ENCODE results near the gene XPO1. TPM values are rescaled to one million over a fixed set of nuclear protein-coding genes. Genes with fewer than 3 reads are reported as not detected.

XPO1 gene
- total RNA-seq, 1 donor = 160 TPM

DNA sequence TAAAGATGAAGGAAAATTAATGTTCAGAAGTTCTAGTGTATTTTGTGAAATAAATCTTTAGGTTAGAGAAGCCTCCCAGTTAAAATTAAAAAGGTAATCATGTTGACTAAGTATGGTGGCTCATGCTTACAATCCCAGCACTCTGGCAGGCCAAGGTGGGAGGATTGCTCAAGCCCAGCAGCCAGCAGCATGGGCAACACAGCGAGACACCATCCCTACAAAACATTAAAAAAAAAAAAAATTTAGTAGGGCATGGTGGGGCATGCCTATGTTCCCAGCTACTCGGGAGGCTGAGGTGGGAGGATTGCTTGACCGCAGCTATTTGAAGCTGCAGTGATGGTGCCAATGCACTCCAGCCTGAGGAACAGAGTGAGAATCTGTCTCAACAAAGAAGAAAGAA is 17.9 kb downstream of the XPO1 start:
- Histone ChIP-seq H3K9me3 (ENCODE audit: low read depth, low read length) (no peaks in the 10 kb centered on the region), H3K4me1 (ENCODE audit: insufficient read depth, low read length) (peaks cover 2% of the 10 kb centered on the region), H3K4me3 (ENCODE audit: insufficient read depth, low read length) (no peak overlapping the region), H3K27ac (ENCODE audit: low read depth, low read length) (no peak overlapping the region), H2AFZ (ENCODE audit: low read length) (no peak overlapping the region), H3K4me2 (ENCODE audit: insufficient read depth, low read length) (no peak overlapping the region), H3K27me3 (ENCODE audit: insufficient read depth, low read length) (no peaks in the 10 kb centered on the region), H3K79me2 (ENCODE audit: insufficient read depth, low read length) (peaks cover 97% of the 10 kb centered on the region), H3K36me3 (ENCODE audit: insufficient read depth, low read length) (peaks cover 54% of the 10 kb centered on the region), H4K20me1 (ENCODE audit: insufficient read depth, low read length) (peaks cover 6% of the 10 kb centered on the region)
- TF ChIP-seq, protein P1, sequence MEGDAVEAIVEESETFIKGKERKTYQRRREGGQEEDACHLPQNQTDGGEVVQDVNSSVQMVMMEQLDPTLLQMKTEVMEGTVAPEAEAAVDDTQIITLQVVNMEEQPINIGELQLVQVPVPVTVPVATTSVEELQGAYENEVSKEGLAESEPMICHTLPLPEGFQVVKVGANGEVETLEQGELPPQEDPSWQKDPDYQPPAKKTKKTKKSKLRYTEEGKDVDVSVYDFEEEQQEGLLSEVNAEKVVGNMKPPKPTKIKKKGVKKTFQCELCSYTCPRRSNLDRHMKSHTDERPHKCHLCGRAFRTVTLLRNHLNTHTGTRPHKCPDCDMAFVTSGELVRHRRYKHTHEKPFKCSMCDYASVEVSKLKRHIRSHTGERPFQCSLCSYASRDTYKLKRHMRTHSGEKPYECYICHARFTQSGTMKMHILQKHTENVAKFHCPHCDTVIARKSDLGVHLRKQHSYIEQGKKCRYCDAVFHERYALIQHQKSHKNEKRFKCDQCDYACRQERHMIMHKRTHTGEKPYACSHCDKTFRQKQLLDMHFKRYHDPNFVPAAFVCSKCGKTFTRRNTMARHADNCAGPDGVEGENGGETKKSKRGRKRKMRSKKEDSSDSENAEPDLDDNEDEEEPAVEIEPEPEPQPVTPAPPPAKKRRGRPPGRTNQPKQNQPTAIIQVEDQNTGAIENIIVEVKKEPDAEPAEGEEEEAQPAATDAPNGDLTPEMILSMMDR (IDR thresholded peaks at IDR 0.05; ENCODE audit: extremely low read depth, low read depth, low read length) = no peak
- DNase-seq (ENCODE audit: insufficient read length, low spot score, missing footprints) = no peak

DNA sequence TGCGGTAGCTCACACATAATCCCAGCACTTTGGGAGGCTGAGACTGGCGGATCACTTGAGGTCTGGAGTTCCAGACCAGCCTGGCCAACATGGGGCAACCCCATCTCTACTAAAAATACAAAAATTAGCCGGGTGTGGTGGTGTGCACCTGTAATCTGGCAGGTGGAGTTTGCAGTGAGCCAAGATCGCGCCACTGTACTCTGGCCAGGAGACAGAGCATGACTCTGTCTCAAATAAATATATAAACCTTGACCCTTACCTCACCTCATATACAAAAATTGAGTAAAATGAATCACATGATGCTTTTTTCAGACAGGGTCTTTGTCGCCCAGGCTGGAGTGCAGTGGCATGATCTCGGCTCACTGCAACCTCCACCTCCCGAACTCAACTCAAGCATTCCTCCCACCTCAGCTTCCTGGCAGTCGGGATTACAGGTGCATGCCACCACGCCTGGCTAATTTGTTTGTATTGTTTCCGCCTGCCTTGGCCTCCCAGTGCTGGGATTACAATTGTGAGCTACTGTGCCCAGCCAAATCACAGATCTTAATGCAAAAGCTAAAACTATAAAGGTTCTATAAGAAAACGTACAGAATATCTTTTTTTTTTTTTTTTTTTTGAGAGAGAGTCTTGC is 25.3 kb downstream of the XPO1 start:
- H3K9me3 ChIP-seq (ENCODE audit: low read depth, low read length) = no peaks in the 10 kb centered on the region
- peaks cover 99% of the 10 kb centered on the region for H3K79me2 ChIP-seq (ENCODE audit: insufficient read depth, low read length)
- no peak for DNase-seq (ENCODE audit: insufficient read length, low spot score, missing footprints)
- peaks cover 73% of the 10 kb centered on the region for H3K36me3 ChIP-seq (ENCODE audit: insufficient read depth, low read length)
- H2AFZ ChIP-seq (ENCODE audit: low read length) = no peak overlapping the region
- no peaks in the 10 kb centered on the region for H3K27me3 ChIP-seq (ENCODE audit: insufficient read depth, low read length)
- H3K4me1 ChIP-seq (ENCODE audit: insufficient read depth, low read length) = no peaks in the 10 kb centered on the region
- peaks cover 25% of the 10 kb centered on the region for H4K20me1 ChIP-seq (ENCODE audit: insufficient read depth, low read length)
- H3K4me3 ChIP-seq (ENCODE audit: insufficient read depth, low read length) = no peak overlapping the region
- TF ChIP-seq, protein P1 (IDR thresholded peaks at IDR 0.05; ENCODE audit: extremely low read depth, low read depth, low read length) = no peak
- H3K27ac ChIP-seq (ENCODE audit: low read depth, low read length) = no peak overlapping the region
- H3K4me2 ChIP-seq (ENCODE audit: insufficient read depth, low read length) = no peak overlapping the region

DNA sequence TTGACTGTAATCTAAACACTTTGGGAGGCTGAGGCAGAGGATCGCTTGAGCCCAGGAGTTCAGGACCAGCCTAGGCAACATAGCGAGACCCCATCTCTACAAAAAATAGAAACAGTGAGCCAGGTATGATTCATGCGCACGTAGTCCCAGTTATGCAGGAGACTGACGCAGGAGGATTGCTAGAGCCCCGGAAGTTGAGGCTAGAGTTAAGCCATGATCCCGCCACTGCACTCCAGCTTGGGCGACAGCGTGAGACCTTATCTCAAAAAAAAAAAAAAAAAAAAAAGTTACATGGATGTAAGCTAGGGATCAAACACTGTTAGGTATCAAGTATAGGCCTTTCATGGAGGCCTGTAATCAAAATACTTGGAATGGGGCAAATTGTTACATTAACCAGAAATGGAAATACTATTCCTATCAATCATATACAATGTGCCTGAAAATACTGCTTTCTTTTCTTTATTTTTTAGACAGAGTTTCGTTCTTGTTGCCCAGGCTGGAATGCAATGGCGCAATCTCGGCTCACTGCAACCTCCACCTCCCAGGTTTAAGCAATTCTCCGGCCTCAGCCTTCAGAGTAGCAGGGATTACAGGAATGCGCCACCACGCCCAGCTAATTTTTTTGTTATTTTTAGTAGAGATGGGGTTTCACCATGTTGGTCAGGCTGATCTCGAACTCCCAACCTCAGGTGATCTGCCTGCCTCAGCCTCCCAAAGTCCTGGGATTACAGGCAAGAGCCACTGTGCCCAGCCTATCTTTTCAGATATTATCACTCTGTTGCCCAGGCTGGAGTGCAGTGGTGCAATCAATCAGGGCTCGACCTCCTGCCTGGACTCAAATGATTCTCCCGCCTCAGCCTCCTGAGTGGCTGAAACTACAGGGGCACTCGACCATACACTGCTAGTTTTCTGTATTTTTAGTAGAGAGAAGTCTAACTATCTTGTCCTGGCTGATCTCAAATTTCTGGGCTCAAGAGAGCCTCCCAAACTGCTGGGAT is 27.2 kb downstream of the XPO1 start:
- no peaks in the 10 kb centered on the region for H3K4me1 ChIP-seq (ENCODE audit: insufficient read depth, low read length)
- no peak for DNase-seq (ENCODE audit: insufficient read length, low spot score, missing footprints)
- peaks cover 69% of the 10 kb centered on the region for H3K36me3 ChIP-seq (ENCODE audit: insufficient read depth, low read length)
- H3K27me3 ChIP-seq (ENCODE audit: insufficient read depth, low read length) = no peaks in the 10 kb centered on the region
- no peaks in the 10 kb centered on the region for H3K9me3 ChIP-seq (ENCODE audit: low read depth, low read length)
- no peak overlapping the region for H2AFZ ChIP-seq (ENCODE audit: low read length)
- H3K4me3 ChIP-seq (ENCODE audit: insufficient read depth, low read length) = no peak overlapping the region
- H4K20me1 ChIP-seq (ENCODE audit: insufficient read depth, low read length) = peaks cover 27% of the 10 kb centered on the region
- H3K79me2 ChIP-seq (ENCODE audit: insufficient read depth, low read length) = peaks cover 99% of the 10 kb centered on the region
- peak overlapping the region; percentile 7 for H3K27ac ChIP-seq (ENCODE audit: low read depth, low read length)
- TF ChIP-seq, protein P1 (IDR thresholded peaks at IDR 0.05; ENCODE audit: extremely low read depth, low read depth, low read length) = no peak
- no peak overlapping the region for H3K4me2 ChIP-seq (ENCODE audit: insufficient read depth, low read length)

DNA sequence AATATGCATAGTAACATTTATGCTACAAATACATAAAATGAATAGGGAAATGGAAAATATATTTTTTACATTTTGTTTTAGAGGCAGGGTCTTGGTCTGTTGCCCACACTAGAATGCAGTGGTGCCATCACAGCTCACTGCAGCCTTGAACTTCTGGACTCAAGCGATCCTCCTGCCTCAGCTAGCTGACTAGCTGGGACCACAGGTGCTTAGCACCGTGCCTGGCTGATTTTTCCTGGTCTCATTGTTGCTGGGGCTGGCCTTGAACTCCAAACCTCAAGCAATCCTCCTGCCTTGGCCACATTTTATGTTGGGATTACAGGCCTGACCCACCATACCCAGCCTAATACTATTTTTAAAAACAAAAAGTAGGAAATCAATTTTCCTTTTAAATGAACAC is 33.2 kb downstream of the XPO1 start:
- Histone ChIP-seq H3K27me3 (ENCODE audit: insufficient read depth, low read length) (no peaks in the 10 kb centered on the region), H3K27ac (ENCODE audit: low read depth, low read length) (no peak overlapping the region), H3K9me3 (ENCODE audit: low read depth, low read length) (no peaks in the 10 kb centered on the region), H3K4me1 (ENCODE audit: insufficient read depth, low read length) (no peaks in the 10 kb centered on the region), H2AFZ (ENCODE audit: low read length) (no peak overlapping the region), H3K36me3 (ENCODE audit: insufficient read depth, low read length) (peaks cover 67% of the 10 kb centered on the region), H3K4me3 (ENCODE audit: insufficient read depth, low read length) (no peak overlapping the region), H3K79me2 (ENCODE audit: insufficient read depth, low read length) (peaks cover 88% of the 10 kb centered on the region), H3K4me2 (ENCODE audit: insufficient read depth, low read length) (no peak overlapping the region), H4K20me1 (ENCODE audit: insufficient read depth, low read length) (peaks cover 18% of the 10 kb centered on the region)
- no peak for DNase-seq (ENCODE audit: insufficient read length, low spot score, missing footprints)
- TF ChIP-seq, protein P1 (IDR thresholded peaks at IDR 0.05; ENCODE audit: extremely low read depth, low read depth, low read length) = no peak

Data from osteoblast (primary cell).